Body of pancreas (tissue), 4 donors: ENCODE measurements around the gene DGKI. TPM values are rescaled to one million over a fixed set of nuclear protein-coding genes. Genes with fewer than 3 reads are reported as not detected.

Source experiments
- ATAC-seq: fragments of 150-250 bp; one replicate; pipeline ENCODE4 v1.9.1; 2016
- DNase-seq, 4 donors: peaks; one replicate each; pipeline ENCODE4 v3.0.0-alpha.2; 2019
- H3K27ac ChIP-seq, 4 donors: fragments of 200-600 bp; sonication (generic); 1 replicate in 3 of 4; 2 replicates in 1 of 4; pipeline versions ENCODE4 v1.5.1 to v1.6.1; 2016 to 2019; ENCODE audit warnings: mild to moderate bottlenecking in 1 of 4, mixed read lengths in 1 of 4, moderate library complexity in 1 of 4
- H3K27me3 ChIP-seq, 2 donors: fragments of 200-600 bp; sonication (generic); one replicate each; pipeline ENCODE4 v1.6.0; 2016; ENCODE audit warnings: mild to moderate bottlenecking in 1 of 2
- H3K36me3 ChIP-seq, 2 donors: fragments of 200-600 bp; sonication (generic); replicated peaks in 1 of 2; 2 replicates each; pipeline ENCODE4 v1.5.1; 2016; ENCODE audit warnings: low read depth in 2 of 2; ENCODE audit not compliant: insufficient read depth in 1 of 2
- H3K4me1 ChIP-seq: fragments of 200-600 bp; sonication (generic); one replicate; pipeline ENCODE4 v1.6.0; 2016
- H3K4me3 ChIP-seq, 2 donors: fragments of 200-600 bp; sonication (generic); 1 replicate in 1 of 2; 2 replicates in 1 of 2; pipeline ENCODE4 v1.5.1; 2016 to 2019
- H3K9me3 ChIP-seq, 3 donors: fragments of 200-600 bp; sonication (generic); 1 replicate in 2 of 3; 2 replicates in 1 of 3; pipeline ENCODE4 v1.5.1; 2016
- POLR2A ChIP-seq, 3 donors: fragments of 450-650 bp; IDR thresholded peaks; one replicate each; pipeline ENCODE4 v1.6.1; 2016; ENCODE audit warnings: antibody characterized with exemption in 3 of 3, mild to moderate bottlenecking in 2 of 3
- WGBS, 2 donors: methylation state at CpG; one replicate each; pipeline ENCODE4 v1.1.5; 2017; 5-methylcytosine and 5-hydroxymethylcytosine counted together
- intact Hi-C: fragments of 100-400 bp; cut with DNase I; formaldehyde crosslinking; loops from one replicate; pipeline ENCODE4 v1.15.1; 2023
- small RNA-seq: library from RNA; depleted of rRNA; stranded (forward); fragments of <200 nt; gene quantifications from one replicate; pipeline ENCODE3, GENCODE V24; 2016
- total RNA-seq, 2 donors: library from RNA; depleted of rRNA; stranded (reverse); fragments of >200 nt; gene quantifications; one replicate each; pipeline ENCODE4 v1.1.0, GENCODE V29; 2016
- TF ChIP-seq, protein P1 (sequence below), 7 experiments: fragments of 450-650 bp in 4 of 7; fragments of 200-600 bp in 3 of 7; sonication (generic) in 3 of 7; IDR thresholded peaks; one replicate each; pipeline ENCODE4 v1.5.1; 2016 to 2019; ENCODE audit warnings: antibody characterized with exemption in 7 of 7

The DGKI gene
- total RNA-seq, 2 donors from 2014 or later, result 2.6 TPM; not detected in 1

DNA sequence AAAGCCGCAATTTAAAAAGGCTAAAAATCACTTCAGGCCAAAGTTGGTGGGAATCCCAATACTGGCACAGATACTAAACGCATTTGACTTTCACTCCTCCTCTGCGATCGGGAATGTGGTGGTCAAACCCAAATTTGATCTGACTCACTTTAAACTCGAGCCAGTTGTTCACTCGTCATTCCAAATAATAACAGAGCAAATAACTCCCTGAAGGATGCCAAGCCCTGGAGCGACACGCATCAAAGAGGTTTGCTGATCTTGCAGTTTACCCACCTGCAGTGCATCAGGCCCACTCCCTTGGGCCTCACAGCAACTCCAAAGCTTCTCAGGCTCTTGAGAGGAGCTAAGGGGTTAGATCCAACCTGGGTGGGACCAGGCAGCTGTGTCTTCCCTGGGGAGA is 515.4 kb downstream of the DGKI start:
- no peaks in the 10 kb centered on the region for H3K27me3 ChIP-seq
- H3K4me3 ChIP-seq, result no peak overlapping the region
- intact Hi-C loops, result no loop called here
- ATAC-seq, result no peak
- TF ChIP-seq, protein P1, sequence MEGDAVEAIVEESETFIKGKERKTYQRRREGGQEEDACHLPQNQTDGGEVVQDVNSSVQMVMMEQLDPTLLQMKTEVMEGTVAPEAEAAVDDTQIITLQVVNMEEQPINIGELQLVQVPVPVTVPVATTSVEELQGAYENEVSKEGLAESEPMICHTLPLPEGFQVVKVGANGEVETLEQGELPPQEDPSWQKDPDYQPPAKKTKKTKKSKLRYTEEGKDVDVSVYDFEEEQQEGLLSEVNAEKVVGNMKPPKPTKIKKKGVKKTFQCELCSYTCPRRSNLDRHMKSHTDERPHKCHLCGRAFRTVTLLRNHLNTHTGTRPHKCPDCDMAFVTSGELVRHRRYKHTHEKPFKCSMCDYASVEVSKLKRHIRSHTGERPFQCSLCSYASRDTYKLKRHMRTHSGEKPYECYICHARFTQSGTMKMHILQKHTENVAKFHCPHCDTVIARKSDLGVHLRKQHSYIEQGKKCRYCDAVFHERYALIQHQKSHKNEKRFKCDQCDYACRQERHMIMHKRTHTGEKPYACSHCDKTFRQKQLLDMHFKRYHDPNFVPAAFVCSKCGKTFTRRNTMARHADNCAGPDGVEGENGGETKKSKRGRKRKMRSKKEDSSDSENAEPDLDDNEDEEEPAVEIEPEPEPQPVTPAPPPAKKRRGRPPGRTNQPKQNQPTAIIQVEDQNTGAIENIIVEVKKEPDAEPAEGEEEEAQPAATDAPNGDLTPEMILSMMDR (IDR thresholded peaks at IDR 0.05), result no peak
- no peak for TF ChIP-seq POLR2A (IDR thresholded peaks at IDR 0.05)
- no peak for DNase-seq
- H3K4me1 ChIP-seq, result no peaks in the 10 kb centered on the region
- WGBS, 2 donors, result 58 to 60% methylated on average over 8 of the region's 8 CpGs
- no peak overlapping the region for H3K27ac ChIP-seq
- no peaks in the 10 kb centered on the region for H3K36me3 ChIP-seq
- H3K9me3 ChIP-seq, result no peaks in the 10 kb centered on the region

Small RNAs within 50 kb of the gene (small RNA-seq; reads per million reads assigned to genes)
- gene AC090498.1, result not detected

Other genes with a start within 250 kb of the DGKI start
- 10 to 100 TPM; 21.3 to 28.0 TPM for gene CREB3L2, start 155.1 kb upstream of the DGKI start, total RNA-seq
- not detected for gene AKR1D1, start 229.5 kb upstream of the DGKI start, total RNA-seq